ENCODE measurements around the gene OR5AN1.
"Not testable (repeated sequence)": the region's sequence is repeated elsewhere in the genome, so short reads cannot be mapped to it uniquely, and the experiment has no call there.

Gene OR5AN1, protein sequence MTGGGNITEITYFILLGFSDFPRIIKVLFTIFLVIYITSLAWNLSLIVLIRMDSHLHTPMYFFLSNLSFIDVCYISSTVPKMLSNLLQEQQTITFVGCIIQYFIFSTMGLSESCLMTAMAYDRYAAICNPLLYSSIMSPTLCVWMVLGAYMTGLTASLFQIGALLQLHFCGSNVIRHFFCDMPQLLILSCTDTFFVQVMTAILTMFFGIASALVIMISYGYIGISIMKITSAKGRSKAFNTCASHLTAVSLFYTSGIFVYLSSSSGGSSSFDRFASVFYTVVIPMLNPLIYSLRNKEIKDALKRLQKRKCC

DNA sequence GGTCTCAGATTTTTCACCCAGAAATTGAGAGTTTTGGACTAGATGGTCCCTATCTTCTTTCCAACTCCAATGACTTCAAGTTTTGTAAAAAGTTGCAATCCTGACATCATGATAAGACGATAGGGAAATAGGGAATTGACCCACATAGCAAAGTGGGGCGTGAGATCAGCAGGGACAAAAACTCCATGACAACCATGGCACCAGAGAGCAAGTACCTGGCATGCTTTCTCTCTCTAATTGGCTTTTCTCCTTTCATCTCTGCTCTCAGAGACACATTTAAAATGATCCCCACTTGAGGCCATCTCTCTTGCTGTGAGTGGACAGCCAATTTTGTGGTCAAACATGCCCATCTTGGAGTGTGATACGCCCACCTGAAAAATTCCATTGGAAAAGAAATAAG is at the start of gene OR5AN1:
OR5AN1 (plus strand) TSS at position 301 of the 400 bp plus-strand sequence. CDS start 5,564 bp downstream, outside the sequence.
- DNase-seq, result no peak

DNA sequence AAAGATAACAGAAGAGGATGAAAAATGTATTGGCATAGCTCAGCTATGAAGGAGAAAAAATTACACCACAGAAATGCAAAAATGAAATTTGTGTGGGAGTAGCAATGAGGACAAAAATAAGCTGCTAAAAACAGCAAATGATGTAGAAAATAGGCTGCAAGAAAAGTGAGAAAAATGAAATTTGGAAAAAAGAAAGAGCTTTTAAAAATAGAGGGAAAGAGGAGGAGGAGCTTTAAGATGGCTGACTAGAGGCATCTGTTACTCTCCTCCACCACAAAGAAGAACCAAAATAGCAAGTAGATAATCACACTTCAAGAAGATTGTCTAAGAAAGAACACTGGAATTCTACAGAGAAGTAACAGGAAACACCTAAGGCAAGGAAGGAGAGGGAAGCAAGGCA is 23.7 kb upstream of the OR5AN1 start:
- DNase-seq, result no peak

DNA sequence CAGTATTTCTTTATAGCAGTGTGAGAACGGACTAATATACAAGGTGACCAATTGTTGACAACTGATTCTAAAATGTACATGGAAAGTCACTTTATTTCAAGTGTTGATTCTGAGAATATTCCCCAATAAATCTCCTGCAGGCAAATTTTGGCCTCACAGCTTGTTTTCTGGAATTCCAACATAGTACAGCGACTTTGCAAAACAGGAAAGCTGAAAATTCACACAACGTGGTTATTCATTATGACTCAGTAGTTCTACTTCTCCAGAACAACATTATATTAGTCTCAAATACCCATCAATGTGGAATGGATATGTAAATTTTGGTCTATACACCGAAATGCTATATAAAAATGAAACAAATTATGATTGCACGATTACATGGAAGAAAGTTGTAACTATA is 22.5 kb upstream of the OR5AN1 start:
- no peak for DNase-seq

DNA sequence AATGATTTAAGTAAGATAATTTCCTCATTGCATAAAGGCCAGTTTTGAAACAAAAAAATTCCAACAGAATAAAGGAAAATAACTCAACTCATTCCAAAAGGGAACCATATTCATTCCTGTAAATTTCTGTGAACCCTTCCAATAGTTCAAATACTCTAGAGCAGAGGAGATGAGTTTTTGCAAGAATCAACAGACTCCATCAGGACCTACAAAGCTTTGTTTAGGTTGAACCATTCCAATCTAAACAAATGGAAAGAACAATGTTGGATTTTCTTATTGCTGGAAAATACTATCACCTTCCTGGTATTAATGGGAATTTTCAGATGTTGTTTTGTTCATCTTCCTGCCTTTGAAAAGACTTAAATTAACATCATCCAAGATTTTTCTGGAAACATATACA is 21.8 kb upstream of the OR5AN1 start:
- no peak for DNase-seq

DNA sequence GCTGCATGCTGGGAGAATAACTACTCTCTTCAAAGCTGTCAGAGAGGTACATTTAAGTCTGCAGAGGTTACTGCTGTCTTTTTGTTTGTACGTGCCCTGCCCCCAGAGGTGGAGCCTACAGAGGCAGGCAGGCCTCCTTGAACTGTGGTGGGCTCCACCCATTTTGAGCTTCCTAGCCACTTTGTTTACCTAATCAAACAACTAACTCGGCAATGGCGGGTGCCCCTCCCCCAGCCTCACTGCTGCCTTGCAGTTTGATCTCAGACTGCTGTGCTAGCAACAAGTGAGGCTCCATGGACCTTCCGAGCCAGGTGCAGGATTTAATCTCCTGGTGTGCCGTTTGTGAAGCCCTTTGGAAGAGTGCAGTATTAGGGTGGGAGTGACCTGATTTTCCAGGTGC is 9.0 kb upstream of the OR5AN1 start:
- not testable (repeated sequence) for DNase-seq

DNA sequence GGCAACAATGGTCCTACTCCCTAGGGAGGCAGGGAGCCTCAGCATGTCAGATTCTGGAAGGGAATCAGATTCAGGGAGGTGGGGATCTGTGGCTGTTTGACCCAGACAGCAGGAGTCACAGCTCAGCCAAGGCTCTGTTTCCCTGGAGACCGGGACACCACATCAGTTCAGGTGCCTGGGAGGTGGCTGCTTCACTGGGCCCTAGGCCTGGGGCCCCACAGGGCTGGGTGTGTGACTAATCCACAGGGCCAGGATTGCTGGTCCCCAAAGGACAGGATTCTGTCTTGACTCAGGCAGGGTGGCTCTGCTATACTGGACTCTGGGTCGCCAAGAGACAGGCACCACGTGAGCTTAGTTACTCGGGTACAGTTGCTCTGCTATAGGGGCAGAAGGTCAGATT is 3.5 kb upstream of the OR5AN1 start:
- no peak for DNase-seq

DNA sequence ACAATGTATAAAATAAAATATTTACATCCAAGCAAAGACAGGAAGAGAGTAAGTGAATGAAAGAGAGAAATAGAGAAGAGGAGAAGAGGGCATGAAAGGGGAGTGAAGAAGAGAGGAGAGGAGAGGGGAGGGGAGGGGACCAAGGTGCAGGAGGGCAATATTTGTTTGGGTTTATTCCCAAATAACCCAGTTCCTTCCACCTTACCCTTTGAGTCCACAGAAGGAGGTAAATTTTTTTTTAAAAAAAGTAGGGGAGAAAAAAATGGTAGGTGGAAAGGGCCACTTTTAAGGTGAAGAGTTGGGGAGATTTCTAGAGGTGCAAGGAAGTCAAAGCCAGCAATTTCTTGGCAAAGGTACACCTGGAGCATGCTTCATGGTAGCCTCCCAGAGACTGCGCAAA is 2.1 kb upstream of the OR5AN1 start:
- no peak for DNase-seq

DNA sequence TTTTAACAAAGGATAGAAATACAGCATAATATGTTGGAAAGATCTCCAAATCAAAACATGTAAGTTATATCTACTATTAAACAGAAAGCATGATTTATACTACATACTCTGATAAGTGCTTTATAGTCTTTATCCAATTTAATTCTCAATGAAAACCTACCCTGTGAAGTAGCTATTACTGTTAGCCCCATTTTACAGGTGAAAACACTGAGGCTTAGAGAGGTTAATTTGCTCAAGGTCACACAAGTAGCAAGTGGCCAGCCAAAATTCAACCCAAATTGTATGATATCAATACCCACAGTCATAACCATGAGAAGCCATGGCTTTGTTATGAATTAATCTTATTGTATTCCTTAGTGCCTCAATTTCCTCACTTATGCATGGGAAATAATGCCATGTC is 675 bp upstream of the OR5AN1 start:
- no peak for DNase-seq

DNA sequence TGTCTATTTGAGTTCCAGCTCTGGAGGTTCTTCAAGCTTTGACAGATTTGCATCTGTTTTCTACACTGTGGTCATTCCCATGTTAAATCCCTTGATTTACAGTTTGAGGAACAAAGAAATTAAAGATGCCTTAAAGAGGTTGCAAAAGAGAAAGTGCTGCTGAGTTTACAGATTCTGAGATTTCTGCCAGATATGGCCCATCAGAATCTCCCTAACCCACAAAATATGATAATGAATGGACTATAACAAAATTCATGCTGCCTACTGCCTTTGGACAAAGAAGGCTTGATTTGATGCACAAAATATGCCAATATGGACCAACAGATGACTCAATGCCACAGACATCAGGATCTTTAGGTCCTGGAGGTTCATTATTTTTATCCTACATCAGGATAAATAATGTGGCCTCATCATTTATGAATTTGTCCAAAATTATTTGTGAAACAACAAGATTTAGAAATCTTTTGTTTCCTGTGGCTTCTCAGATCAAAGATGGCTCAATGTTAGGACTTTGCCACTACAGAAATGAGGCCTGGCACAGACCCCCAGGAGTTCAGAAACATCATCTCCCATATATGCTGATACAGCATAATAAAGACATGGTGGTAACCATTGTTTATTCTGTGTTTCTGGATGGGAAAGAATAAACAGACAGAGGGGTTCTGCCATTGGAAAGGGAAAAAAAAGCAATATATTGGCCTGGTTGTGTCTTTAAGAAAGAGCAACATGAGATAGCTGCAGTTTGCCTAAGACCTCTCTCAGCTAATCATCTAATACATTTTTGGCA is 6.7 kb downstream of the OR5AN1 start:
- DNase-seq, result no peak

DNA sequence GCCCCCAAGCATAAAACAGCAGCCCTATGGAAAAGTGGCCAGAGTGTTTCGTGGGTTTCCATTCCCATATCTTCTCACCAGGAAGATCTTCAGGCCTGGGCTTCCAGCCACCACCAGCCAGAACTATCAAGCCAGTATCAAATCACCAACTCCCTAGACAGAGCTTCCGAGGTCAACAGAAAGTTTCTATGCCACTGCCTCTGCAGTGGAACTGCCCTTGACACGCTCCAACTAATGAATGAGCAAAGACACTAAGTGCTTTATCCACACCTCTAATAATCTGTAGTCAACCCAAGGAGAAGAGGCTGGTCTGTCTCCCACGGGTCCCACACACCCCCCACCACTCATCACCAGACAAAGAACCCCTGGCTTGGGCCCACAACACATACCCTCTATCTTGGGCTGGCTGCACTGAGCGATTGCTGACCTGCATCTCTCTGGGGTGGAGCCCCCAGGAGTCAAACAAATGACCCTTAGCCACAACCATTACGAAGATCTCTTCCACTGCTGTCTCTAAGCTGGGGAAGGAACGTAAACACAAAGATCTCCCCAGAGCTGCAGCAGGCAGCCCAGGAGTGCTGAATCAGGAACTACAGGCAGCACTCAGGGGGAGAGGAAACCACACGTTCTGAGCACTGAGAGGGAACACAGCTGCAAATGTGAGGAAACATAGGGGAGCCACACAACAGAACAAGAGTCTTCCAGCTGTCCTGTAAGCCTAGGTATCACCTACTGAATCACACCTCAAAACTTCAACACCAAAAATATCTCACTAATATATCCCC is 9.7 kb downstream of the OR5AN1 start:
- no peak for DNase-seq

DNA sequence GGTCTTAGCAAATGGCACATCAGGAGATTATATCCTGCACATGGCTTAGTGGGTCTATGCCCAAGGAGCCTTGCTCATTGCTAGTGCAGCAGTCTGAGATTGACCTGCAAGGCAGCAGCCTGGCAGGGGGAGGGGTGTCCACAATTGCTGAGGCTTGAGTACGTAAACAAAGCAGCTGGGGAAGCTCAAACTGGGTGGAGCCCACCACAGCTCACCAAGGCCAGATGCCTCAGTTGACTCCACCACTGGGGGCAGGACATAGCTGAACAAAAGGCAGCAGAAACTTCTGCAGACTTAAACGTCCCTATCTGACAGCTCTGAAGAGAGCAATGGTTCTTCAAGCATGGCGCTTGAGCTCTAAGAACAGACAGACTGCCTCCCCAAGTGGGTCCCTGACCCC is 13.6 kb downstream of the OR5AN1 start:
- DNase-seq, result not testable (repeated sequence)

DNA sequence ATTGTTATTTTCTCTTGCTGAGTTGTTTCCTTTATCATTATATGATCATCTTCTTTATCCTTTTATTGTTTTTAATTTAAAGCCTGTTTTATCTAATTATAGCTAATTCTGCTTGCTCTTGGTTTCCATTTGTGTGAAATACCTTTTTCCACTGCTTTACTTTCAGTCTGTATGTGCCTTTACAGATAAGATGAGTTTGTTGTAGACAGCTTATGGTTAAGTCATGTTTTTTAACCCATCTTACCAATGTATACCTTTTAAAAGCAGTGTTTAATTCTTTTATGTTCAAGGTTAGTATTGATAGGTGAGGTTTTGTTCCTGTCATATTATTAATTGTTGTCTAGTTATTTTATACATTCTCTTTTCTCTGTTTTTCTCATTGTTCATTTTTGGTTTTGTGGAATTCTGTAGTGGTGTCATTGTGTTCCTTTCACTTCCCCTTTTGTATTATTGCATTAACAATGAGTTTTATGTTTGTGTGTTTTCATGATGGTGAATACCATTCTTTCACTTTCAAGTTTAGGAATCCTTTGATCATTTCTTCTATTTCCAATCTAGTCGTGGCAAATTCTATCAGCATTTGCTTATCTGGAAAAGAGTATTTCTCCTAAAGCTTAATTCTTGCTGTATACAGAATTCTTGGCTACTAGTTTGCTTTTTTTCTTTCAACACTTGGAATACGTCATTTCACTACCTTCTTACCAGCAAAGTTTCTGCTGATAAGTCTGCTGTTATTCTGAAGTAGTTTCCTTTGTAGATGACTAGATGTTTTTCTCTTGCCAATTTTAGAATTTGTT is 21.8 kb downstream of the OR5AN1 start:
- DNase-seq, result no peak

DNA sequence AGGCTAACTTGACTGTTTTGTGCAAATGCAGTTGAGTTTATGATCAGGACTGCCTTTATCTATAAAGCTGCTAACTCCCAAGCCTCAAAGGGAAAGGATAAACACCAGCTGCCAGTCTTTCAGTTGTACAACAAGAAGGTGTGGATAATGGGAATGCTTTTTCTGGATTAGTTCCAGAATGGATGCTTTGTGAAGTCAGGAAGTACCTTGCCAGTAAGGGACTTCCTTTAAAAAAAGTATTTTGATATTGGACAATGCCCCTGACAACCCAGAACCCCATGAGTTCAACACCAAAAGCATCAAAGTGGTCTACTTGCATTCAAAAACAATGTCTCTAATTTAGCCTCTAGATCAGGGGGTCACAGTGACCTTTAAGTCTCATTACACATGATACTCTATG is 35.5 kb downstream of the OR5AN1 start:
- DNase-seq, result no peak

DNA sequence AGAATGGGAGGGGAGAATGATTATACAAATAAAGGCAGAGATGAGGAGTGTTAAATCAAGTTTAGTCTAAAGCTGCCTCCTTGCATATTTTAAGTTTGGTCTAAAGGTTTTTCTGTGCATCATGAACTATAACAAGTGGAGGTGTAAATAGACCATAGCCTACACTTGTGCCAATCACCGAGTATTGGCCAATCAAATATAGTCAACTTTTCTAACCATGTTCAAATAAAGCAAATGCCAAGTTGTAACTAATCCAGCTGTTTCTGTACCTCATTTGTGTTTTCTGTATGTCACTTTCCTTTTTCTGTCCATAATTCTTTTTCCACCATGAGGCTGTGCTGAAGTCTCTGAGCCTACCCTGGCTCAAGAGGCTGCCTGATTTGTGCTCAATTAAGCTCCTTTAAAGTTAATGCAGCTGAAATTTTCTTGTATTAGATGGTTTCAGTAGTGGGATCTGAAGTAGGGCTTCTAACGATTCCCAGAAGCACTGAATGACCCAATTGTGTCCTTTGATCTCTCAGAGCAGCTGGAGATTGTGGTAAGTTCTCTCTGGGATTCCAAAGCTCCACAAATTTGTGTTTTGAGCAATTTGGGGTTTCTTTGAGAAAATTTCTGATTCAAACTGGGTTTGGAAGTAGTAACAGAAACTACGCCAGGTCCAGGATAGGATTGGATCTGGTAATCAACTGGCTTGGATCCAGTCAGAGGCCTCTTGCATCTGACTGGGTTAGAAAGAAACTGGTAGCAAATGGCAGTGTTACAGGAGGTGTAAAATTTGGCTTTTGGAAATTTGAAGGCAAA is 42.0 kb downstream of the OR5AN1 start:
- DNase-seq, result no peak

DNA sequence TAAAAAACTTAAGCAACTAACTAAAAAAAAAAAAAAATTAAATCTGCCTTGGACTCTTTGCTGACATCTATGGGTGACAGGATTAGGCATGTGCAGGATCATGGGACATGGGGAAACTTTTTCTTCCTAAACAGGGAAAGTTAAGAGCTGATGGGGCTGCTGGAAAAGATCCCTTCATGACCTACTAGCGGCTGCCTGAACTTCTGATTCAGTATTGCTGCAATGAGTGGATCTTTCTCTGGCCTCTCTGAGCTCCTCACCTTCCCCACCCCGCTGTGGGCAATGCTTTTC is 42.5 kb downstream of the OR5AN1 start:
- no peak for DNase-seq

DNA sequence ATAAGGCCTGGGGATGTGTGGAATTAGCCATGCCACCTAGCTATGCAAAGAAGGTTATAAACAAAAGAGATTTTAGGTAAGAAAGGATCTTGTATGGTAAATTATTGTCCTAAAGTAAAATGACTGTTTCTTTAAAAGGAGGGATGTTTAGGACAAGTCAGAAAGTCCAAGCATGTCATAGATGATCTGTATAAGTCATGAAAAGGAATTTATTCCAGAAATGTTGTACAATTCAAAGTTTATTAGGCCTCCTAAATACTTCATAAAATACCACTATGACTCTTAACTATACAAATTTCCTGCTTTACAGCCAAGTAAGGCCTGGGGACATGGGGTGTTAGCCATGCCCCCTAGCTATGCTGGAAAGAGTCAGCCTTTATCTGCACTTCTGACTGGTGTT is 44.9 kb downstream of the OR5AN1 start:
- no peak for DNase-seq

DNA sequence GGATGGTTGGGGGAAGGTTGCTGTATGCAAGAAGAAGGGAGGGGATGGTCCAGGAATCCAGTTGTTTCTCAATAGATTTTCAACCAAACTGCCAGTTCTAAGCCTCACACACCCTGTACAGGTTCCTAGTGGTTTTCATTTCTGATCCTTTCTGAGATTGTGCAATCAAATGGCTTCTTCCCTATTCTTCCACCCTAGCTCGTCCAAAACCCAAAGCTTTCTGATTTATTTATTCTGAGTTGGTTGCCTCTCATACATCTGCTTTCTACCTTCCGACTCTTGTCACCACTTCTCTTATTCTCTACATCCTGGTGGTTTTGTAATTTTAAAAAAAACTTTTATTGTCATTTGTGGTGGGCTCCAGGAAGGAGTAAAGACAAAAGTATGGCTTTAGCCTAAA is 55.0 kb downstream of the OR5AN1 start:
- no peak for DNase-seq

DNA sequence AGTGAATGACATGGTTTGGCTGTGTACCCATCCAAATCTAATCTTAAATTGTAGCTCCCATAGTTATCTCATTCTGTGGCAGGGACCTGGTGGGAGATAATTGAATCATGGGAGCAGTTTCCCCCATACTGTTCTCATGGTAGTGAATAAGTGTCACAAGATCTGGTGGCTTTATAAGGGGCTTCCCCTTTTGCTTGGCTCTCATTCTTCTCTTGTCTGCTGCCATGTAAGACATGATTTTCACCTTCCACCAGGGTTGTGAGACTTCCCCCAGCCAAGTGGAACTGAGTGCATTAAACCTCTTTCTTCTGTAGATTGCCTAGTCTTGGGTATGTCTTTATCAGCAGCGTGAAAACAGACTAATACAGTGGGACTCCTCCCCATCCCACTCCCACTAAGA is 56.4 kb downstream of the OR5AN1 start:
- DNase-seq, result no peak

DNA sequence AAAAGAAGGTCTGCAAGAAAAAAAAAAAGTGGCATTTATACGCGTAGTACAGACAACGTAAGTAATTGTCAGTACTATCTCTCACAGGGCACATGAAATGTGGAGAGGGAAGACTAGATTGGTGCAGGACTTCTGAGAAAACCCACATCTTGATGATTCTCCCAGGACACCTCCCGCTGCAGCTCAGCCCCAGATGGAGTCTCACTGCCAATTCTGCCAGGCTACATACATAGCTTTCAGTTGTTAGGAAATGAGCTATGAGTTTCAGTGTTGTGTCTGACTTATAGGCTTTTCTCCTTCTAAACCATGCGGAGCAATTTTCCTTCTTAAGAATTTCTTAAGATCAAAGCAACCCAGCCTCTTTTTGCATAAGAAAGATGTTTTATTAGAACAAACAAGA is 57.9 kb downstream of the OR5AN1 start:
- DNase-seq, result no peak

DNA sequence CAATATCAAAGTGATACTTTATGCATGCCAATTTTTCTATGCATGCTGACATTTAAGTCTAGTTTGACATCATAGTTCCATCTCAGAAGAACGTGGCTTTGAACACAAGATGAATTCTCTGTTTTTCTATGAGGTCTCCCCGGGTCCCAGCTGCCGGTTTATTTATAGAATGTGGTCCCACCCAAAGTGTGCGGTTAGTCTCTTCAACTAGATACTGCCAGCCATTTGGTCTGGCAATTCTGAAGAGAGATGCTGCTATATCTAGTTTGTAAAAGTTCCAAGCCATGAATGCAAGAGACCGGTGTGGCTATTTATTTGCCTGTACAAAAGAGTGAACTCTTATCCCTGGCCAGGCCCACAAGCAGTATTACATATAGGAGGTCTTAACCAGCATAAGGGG is 58.3 kb downstream of the OR5AN1 start:
- DNase-seq, result no peak

DNA sequence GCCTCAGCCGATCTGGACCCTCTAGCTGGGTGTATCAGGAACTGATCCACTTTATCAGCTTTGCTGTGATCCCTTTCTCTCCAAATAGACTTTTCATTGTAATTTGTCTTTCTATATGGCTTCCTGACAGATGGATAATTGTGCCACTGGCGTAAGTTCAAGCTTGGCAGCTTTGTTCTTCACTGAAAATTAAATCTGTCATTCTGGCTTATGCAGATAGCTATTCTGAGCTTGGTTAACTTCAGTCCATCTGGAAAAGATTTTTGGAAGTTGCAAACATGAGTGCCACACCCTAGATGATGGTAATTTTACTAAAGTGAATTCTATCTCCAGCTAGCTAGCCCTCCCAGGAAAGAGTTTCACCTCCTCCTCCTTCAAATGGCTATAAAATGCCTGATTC is 59.5 kb downstream of the OR5AN1 start:
- DNase-seq, result no peak
